Measurements from ENCODE around the gene HMGN2.

Gene HMGN2

DNA sequence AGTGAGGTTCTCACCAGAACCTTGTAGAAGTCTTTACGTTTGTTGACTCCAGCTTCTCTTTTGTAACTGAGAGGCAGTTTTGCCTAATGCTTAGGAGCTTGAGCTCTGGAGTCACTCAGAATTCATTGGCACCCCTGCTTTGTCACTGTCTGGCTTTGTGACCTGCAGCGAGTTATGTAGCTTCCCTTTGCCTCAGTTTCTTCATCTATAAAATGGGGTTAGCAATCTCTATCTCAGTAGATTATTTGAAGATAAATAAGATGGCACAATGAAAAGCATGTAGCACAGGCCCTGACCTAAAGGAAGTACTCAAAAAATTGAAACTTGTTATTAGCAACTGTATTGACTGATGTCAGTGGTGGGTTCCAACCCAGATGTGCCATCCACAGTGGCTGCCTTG lies 32.0 kb upstream of the HMGN2 start:
- H3K9me2 ChIP-seq (replicated peaks; ENCODE audit: insufficient read depth, low read length): no peaks in the 10 kb centered on the region
- no peaks in the 10 kb centered on the region for H4K20me1 ChIP-seq (ENCODE audit: low read depth, low read length)
- no peaks in the 10 kb centered on the region for H3K9me3 ChIP-seq (ENCODE audit: insufficient read depth, low read length)
- no peaks in the 10 kb centered on the region for H3K79me2 ChIP-seq (ENCODE audit: insufficient read depth, low read length)
- no peak overlapping the region for H2AFZ ChIP-seq (ENCODE audit: low read depth, low read length, severe bottlenecking)
- H3K27ac ChIP-seq (ENCODE audit: low read depth, low read length): no peak overlapping the region
- H3F3A ChIP-seq (ENCODE audit: insufficient read depth): no peaks in the 10 kb centered on the region
- peaks cover 13% of the 10 kb centered on the region; the same call in 1 of the 2 replicates for H3K36me3 ChIP-seq (ENCODE audit: low read length)
- no peak overlapping the region for H3K4me2 ChIP-seq (ENCODE audit: low read depth, low read length, poor library complexity, severe bottlenecking)
- no peaks in the 10 kb centered on the region for H3K27me3 ChIP-seq (ENCODE audit: low read length)
- no peak for TF ChIP-seq EZH2phosphoT487 (conservative IDR thresholded peaks at IDR 0.05; ENCODE audit: low read length)
- TF ChIP-seq, protein P1, sequence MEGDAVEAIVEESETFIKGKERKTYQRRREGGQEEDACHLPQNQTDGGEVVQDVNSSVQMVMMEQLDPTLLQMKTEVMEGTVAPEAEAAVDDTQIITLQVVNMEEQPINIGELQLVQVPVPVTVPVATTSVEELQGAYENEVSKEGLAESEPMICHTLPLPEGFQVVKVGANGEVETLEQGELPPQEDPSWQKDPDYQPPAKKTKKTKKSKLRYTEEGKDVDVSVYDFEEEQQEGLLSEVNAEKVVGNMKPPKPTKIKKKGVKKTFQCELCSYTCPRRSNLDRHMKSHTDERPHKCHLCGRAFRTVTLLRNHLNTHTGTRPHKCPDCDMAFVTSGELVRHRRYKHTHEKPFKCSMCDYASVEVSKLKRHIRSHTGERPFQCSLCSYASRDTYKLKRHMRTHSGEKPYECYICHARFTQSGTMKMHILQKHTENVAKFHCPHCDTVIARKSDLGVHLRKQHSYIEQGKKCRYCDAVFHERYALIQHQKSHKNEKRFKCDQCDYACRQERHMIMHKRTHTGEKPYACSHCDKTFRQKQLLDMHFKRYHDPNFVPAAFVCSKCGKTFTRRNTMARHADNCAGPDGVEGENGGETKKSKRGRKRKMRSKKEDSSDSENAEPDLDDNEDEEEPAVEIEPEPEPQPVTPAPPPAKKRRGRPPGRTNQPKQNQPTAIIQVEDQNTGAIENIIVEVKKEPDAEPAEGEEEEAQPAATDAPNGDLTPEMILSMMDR (IDR thresholded peaks at IDR 0.05; ENCODE audit: insufficient read depth, low read length, poor library complexity, severe bottlenecking): no peak
- H3K4me3 ChIP-seq (ENCODE audit: insufficient read depth, low read length, poor library complexity, severe bottlenecking): no peak overlapping the region
- H3K9ac ChIP-seq (ENCODE audit: low read length): no peak overlapping the region

DNA sequence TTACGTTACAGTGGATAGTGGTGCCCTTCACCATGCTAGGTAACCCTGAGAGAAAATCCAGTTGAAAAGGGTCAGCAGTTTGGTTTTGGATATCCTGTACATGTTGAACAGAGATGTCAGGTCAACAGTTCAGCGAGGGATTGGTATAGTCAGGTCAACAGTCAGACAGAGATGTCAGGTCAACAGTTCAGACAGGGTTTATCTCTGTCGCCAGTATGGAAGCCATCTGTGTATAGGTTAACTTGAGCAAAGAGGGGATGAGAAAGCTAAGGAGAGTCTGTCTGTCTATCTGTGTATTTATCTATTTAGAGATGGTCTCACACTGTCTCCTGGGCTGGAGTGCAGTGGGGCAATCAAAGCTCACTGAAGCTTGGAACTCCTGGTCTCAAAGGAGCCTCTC lies 22.4 kb upstream of the HMGN2 start:
- no peaks in the 10 kb centered on the region for H3K36me3 ChIP-seq (ENCODE audit: low read length)

DNA sequence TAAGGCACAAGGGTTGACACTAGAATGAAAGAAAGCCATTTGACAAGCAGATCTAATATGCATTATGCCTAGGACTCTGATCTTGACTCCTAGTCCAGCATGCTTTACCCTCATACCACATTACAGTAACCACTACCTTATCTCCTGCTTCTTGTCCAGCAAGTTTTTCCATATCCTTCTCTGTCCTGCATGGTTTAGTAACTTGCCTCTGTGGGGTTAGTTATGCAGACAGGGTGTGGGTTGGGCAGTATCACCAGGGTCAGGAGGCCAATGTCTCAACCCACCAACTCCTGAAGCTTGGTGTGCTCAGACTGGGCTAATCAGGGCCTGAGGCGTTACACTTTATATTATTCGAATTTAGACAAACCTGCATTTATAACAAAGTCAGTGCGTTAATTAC lies 21.3 kb upstream of the HMGN2 start:
- Histone ChIP-seq H3K27me3 (ENCODE audit: low read length) (no peaks in the 10 kb centered on the region), H4K20me1 (ENCODE audit: low read depth, low read length) (no peaks in the 10 kb centered on the region), H3K9me2 (replicated peaks; ENCODE audit: insufficient read depth, low read length) (no peaks in the 10 kb centered on the region), H3K9me3 (ENCODE audit: insufficient read depth, low read length) (no peaks in the 10 kb centered on the region), H3K9ac (ENCODE audit: low read length) (no peak overlapping the region), H3F3A (ENCODE audit: insufficient read depth) (no peaks in the 10 kb centered on the region), H3K27ac (ENCODE audit: low read depth, low read length) (no peak overlapping the region), H2AFZ (ENCODE audit: low read depth, low read length, severe bottlenecking) (no peak overlapping the region), H3K79me2 (ENCODE audit: insufficient read depth, low read length) (no peaks in the 10 kb centered on the region), H3K36me3 (ENCODE audit: low read length) (no peaks in the 10 kb centered on the region), H3K4me3 (ENCODE audit: insufficient read depth, low read length, poor library complexity, severe bottlenecking) (no peak overlapping the region), H3K4me2 (ENCODE audit: low read depth, low read length, poor library complexity, severe bottlenecking) (no peak overlapping the region)
- TF ChIP-seq, protein P1 (IDR thresholded peaks at IDR 0.05; ENCODE audit: insufficient read depth, low read length, poor library complexity, severe bottlenecking): no peak
- no peak for TF ChIP-seq EZH2phosphoT487 (conservative IDR thresholded peaks at IDR 0.05; ENCODE audit: low read length)

More for the DNA sequence above, 22.4 kb upstream of the HMGN2 start:
- H3K9me2 ChIP-seq (replicated peaks; ENCODE audit: insufficient read depth, low read length): no peaks in the 10 kb centered on the region
- no peak overlapping the region for H3K4me3 ChIP-seq (ENCODE audit: insufficient read depth, low read length, poor library complexity, severe bottlenecking)
- H3K27me3 ChIP-seq (ENCODE audit: low read length): no peaks in the 10 kb centered on the region
- H4K20me1 ChIP-seq (ENCODE audit: low read depth, low read length): no peaks in the 10 kb centered on the region
- H3K9ac ChIP-seq (ENCODE audit: low read length): no peak overlapping the region
- no peaks in the 10 kb centered on the region for H3K9me3 ChIP-seq (ENCODE audit: insufficient read depth, low read length)
- H3F3A ChIP-seq (ENCODE audit: insufficient read depth): no peaks in the 10 kb centered on the region
- no peak overlapping the region for H3K4me2 ChIP-seq (ENCODE audit: low read depth, low read length, poor library complexity, severe bottlenecking)
- no peaks in the 10 kb centered on the region for H3K79me2 ChIP-seq (ENCODE audit: insufficient read depth, low read length)
- no peak overlapping the region for H3K27ac ChIP-seq (ENCODE audit: low read depth, low read length)
- H2AFZ ChIP-seq (ENCODE audit: low read depth, low read length, severe bottlenecking): no peak overlapping the region
- TF ChIP-seq, protein P1 (IDR thresholded peaks at IDR 0.05; ENCODE audit: insufficient read depth, low read length, poor library complexity, severe bottlenecking): no peak
- no peak for TF ChIP-seq EZH2phosphoT487 (conservative IDR thresholded peaks at IDR 0.05; ENCODE audit: low read length)

All from SU-DHL-6 (cell line).